HFFc6 (cell line): ENCODE data around the gene FLT3LG. TPM values are rescaled to one million over a fixed set of nuclear protein-coding genes. Genes with fewer than 3 reads are reported as not detected.

Experiments used
- DNase-seq: peaks from one replicate; pipeline ENCODE4 v3.0.0-alpha.2; 2018
- H3K27ac Mint-ChIP-seq: 2 replicates; pipeline ENCODE4 v1.8.0; 2020; ENCODE audit warnings: mild to moderate bottlenecking, mixed read lengths
- H3K27me3 Mint-ChIP-seq: 2 replicates; pipeline ENCODE4 v1.8.0; 2021; ENCODE audit warnings: mild to moderate bottlenecking, moderate library complexity, mixed read lengths; ENCODE audit not compliant: insufficient read depth
- H3K36me3 Mint-ChIP-seq: 2 replicates; pipeline ENCODE4 v1.8.0; 2021; ENCODE audit warnings: low read depth, mixed read lengths
- H3K4me1 Mint-ChIP-seq: 2 replicates; pipeline ENCODE4 v1.8.0; 2020; ENCODE audit warnings: low read depth, mixed read lengths
- H3K4me3 Mint-ChIP-seq: 2 replicates; pipeline ENCODE4 v1.8.0; 2020; ENCODE audit warnings: mild to moderate bottlenecking, moderate library complexity, mixed read lengths
- H3K9me3 Mint-ChIP-seq: 2 replicates; pipeline ENCODE4 v1.8.0; 2020; ENCODE audit warnings: mild to moderate bottlenecking, mixed read lengths
- CTCF ChIP-seq: fragments of 200-600 bp; sonication (generic); IDR thresholded peaks from 2 replicates; pipeline ENCODE4 v1.5.0; 2021; ENCODE audit warnings: antibody characterized with exemption, mild to moderate bottlenecking
- total RNA-seq, 6 experiments: library from RNA; stranded (reverse); fragmentation: NEBNext Ultra II Directional; extraction: Animal tissue kit (Norgen Biotek cat#: 25700); gene quantifications; 2 replicates in 1 of 6; 3 replicates in 5 of 6; pipeline ENCODE4 v1.2.3, GENCODE V29; 2021

The FLT3LG gene
- total RNA-seq, 6 experiments from 2014 or later: 4.9 to 12.5 (median 9.4) TPM

DNA sequence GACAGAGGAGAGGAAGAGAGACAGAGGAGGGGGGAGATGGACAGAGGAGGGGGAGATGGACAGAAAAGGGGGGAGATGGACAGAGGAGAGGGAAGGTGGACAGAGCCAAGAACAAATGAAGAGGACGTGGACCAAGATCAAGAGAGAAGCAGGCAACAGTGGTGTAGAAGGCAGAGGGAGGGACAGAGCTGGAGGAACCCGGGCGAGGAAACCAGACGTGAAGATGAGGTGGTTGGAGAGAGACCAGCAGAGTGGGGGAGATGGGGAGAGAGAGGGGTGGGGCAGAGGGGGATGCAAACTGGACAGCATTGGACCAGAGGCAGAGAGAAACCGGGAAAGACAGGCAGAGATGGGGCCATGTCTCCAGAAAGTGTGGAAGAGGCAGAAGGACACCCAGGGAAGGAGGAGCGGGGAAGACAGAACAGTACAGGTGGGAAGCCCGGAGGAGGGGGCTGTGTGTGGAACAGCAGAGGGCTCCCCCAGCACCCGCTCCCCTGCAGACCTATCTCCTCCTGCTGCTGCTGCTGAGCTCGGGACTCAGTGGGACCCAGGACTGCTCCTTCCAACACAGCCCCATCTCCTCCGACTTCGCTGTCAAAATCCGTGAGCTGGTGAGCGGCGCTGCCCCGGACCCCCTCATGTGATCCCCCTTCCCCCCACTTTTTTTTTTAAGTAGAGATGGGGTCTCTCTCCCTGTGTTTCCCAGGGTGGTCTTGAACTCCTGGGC lies 1.3 kb downstream of the FLT3LG start:
- DNase-seq: no peak
- no peak for TF ChIP-seq CTCF
- Mint-ChIP-seq H3K27me3 (no peaks in the 10 kb centered on the region), H3K27ac (peak overlapping the region; percentile 84), H3K9me3 (no peaks in the 10 kb centered on the region), H3K4me3 (peak overlapping the region; percentile 89), H3K4me1 (peaks cover 29% of the 10 kb centered on the region), H3K36me3 (no peaks in the 10 kb centered on the region)

DNA sequence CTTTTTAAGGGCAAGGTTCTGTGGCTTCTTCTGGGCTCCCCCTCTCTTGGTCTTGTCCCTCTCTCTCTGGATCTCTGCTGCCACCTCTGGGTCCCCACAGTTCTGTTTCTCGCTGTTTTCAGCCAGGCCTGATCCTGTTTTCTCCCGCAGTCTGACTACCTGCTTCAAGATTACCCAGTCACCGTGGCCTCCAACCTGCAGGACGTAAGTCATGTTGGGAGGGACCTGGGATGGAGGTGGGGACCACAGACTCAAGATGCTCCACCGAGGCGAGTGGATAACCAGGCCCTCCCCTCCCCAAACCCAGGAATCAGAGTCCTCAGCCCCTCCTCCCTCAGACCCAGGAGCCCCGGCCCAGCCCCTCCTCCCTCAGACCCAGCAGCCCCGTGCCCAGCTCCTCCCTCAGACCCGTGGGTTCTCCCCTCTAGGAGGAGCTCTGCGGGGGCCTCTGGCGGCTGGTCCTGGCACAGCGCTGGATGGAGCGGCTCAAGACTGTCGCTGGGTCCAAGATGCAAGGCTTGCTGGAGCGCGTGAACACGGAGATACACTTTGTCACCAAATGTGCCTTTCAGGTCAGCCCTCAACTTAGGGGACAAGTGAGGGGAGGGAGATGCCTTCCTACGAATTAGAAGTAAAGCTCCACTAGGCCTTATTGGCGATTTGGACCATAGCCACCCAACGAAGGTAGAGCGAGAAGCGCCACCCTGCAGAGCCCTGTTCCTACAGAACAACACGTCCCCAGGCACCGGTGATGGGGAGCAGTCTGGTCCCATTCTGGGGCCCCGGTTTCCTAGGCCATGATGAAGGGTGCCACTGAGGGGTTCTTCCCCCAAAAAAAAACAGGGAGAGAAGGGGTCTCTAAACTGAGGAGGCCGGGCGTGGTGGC lies 2.2 kb downstream of the FLT3LG start:
- Mint-ChIP-seq H3K9me3 (no peaks in the 10 kb centered on the region), H3K27me3 (no peaks in the 10 kb centered on the region; the same call in 1 of the 2 replicates), H3K4me1 (peaks cover 29% of the 10 kb centered on the region), H3K36me3 (no peaks in the 10 kb centered on the region), H3K27ac (no peak overlapping the region), H3K4me3 (0 out of 2 replicates have a peak overlapping the region, but pooled peaks have one; percentile 15)
- DNase-seq: no peak
- peak; percentile 54 for TF ChIP-seq CTCF

GRCh38 chr19:49479975-49480628 lies 6.1 kb downstream of the FLT3LG start:
- Mint-ChIP-seq H3K9me3 (no peaks in the 10 kb centered on the region), H3K4me3 (no peak overlapping the region), H3K27ac (no peak overlapping the region), H3K27me3 (no peaks in the 10 kb centered on the region; the same call in 1 of the 2 replicates), H3K4me1 (peaks cover 14% of the 10 kb centered on the region), H3K36me3 (no peaks in the 10 kb centered on the region)
- TF ChIP-seq CTCF: no peak
- no peak for DNase-seq

DNA sequence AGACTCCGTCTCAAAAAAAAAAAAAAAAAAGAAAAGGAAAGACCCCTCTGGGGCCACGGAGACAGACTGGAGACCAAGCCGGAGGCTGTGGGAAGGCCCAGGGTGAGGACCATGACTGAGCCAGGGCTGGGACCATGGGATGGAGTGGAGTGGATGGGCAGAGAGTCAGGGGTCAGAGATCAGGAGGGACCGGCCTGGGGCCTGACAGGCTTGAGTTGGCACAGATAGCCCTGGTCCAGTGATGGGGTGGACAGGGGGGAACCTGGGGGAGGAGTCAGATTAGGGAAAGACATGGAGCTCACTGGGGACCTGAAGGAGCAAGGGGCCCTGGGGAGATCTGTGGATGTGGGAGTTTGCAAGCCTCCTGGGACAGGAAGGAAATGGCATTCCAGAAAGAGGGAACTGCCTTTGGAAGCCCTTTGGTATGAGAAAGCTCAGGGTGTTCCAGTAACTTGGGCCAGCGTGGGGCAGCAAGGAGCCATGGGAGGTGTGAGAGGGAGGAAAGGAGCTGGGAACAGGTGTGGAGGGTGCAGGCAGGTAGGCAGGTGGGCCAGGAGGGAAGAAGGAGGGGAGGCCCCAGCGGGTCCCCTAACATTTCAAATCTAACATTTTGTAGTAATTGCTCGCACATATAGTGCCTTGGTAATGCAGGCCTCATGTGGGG lies 7.1 kb downstream of the FLT3LG start:
- H3K9me3 Mint-ChIP-seq: no peaks in the 10 kb centered on the region
- no peaks in the 10 kb centered on the region; the same call in 1 of the 2 replicates for H3K36me3 Mint-ChIP-seq
- no peak overlapping the region for H3K4me3 Mint-ChIP-seq
- H3K27ac Mint-ChIP-seq: no peak overlapping the region
- TF ChIP-seq CTCF: no peak
- no peak for DNase-seq
- peaks cover 3% of the 10 kb centered on the region for H3K4me1 Mint-ChIP-seq
- no peaks in the 10 kb centered on the region; the same call in 1 of the 2 replicates for H3K27me3 Mint-ChIP-seq

GRCh38 chr19:49486232-49486631 lies 12.2 kb downstream of the FLT3LG start:
- H3K9me3 Mint-ChIP-seq: peaks cover 18% of the 10 kb centered on the region
- DNase-seq: no peak
- H3K4me1 Mint-ChIP-seq: peaks cover 10% of the 10 kb centered on the region; the same call in 1 of the 2 replicates
- no peak overlapping the region for H3K4me3 Mint-ChIP-seq
- peak overlapping the region; percentile 11; the same call in 1 of the 2 replicates for H3K27ac Mint-ChIP-seq
- H3K27me3 Mint-ChIP-seq: peaks cover 22% of the 10 kb centered on the region
- H3K36me3 Mint-ChIP-seq: peaks cover 30% of the 10 kb centered on the region
- TF ChIP-seq CTCF: no peak
